HepG2 (cell line): ENCODE results near the gene BCAS1. TPM values are rescaled to one million over a fixed set of nuclear protein-coding genes. Genes with fewer than 3 reads are reported as not detected.

Experiments
- ATF6 ChIP-seq: sonication (generic); formaldehyde crosslinking; conservative IDR thresholded peaks from 2 replicates; pipeline ENCODE4 v1.4.0; 2020; ENCODE audit warnings: missing genetic modification reagents
- BHLHE40 ChIP-seq: IDR thresholded peaks from 2 replicates; pipeline ENCODE4 v1.6.1; 2011; ENCODE audit warnings: low read length, improper control_type of control experiment
- EHMT2 ChIP-seq: fragments of 200-600 bp; sonication (generic); IDR thresholded peaks from 2 replicates; pipeline ENCODE4 v1.7.0; 2017; ENCODE audit warnings: antibody characterized with exemption, low read depth, low read length, borderline replicate concordance
- ISL2 ChIP-seq: sonication (generic); formaldehyde crosslinking; IDR thresholded peaks from 2 replicates; pipeline ENCODE4 v1.5.0; 2020; ENCODE audit warnings: missing genetic modification reagents
- KDM5B ChIP-seq: sonication (generic); formaldehyde crosslinking; IDR thresholded peaks from 2 replicates; pipeline ENCODE4 v1.4.0; 2020; ENCODE audit warnings: missing genetic modification reagents, mild to moderate bottlenecking, borderline replicate concordance
- NFAT5 ChIP-seq: sonication (generic); formaldehyde crosslinking; IDR thresholded peaks from 2 replicates; pipeline ENCODE4 v1.4.0; 2020; ENCODE audit warnings: missing genetic modification reagents
- SAFB2 ChIP-seq: sonication (generic); formaldehyde crosslinking; IDR thresholded peaks from 2 replicates; pipeline ENCODE4 v1.5.1; 2020; ENCODE audit warnings: missing genetic modification reagents, low read depth, mild to moderate bottlenecking, borderline replicate concordance
- SETDB1 ChIP-seq: sonication (generic); formaldehyde crosslinking; IDR thresholded peaks from 2 replicates; pipeline ENCODE4 v1.5.1; 2020; ENCODE audit warnings: missing genetic modification reagents, mild to moderate bottlenecking, borderline replicate concordance
- SMAD3 ChIP-seq: sonication (generic); formaldehyde crosslinking; IDR thresholded peaks from 2 replicates; pipeline ENCODE4 v1.4.0; 2020; ENCODE audit warnings: missing genetic modification reagents
- SSRP1 ChIP-seq: IDR thresholded peaks from 2 replicates; pipeline ENCODE4 v1.6.1; 2016; ENCODE audit warnings: control low read depth
- TGIF2 ChIP-seq: IDR thresholded peaks from 2 replicates; pipeline ENCODE4 v1.6.1; 2016; ENCODE audit warnings: control low read depth, missing compliant biosample characterization
- THRA ChIP-seq: sonication (generic); formaldehyde crosslinking; IDR thresholded peaks from 2 replicates; pipeline ENCODE4 v1.4.0; 2020; ENCODE audit warnings: missing genetic modification reagents, borderline replicate concordance
- TSC22D2 ChIP-seq: sonication (generic); formaldehyde crosslinking; IDR thresholded peaks from 2 replicates; pipeline ENCODE4 v1.5.1; 2020; ENCODE audit warnings: missing genetic modification reagents, mild to moderate bottlenecking, borderline replicate concordance
- ZBTB38 ChIP-seq: sonication (generic); formaldehyde crosslinking; IDR thresholded peaks from 2 replicates; pipeline ENCODE4 v1.5.1; 2020; ENCODE audit warnings: mild to moderate bottlenecking, missing genetic modification reagents
- ZFP62 ChIP-seq: sonication (generic); formaldehyde crosslinking; IDR thresholded peaks from 2 replicates; pipeline ENCODE4 v1.4.0; 2020; ENCODE audit warnings: missing genetic modification reagents
- ZNF564 ChIP-seq: sonication (generic); formaldehyde crosslinking; IDR thresholded peaks from 2 replicates; pipeline ENCODE4 v1.8.1; 2023; ENCODE audit warnings: mild to moderate bottlenecking, missing genetic modification reagents
- ZNF747 ChIP-seq: sonication (generic); formaldehyde crosslinking; IDR thresholded peaks from 2 replicates; pipeline ENCODE4 v1.8.1; 2023; ENCODE audit warnings: missing genetic modification reagents, mild to moderate bottlenecking, borderline replicate concordance
- ZNF83 ChIP-seq: sonication (generic); formaldehyde crosslinking; IDR thresholded peaks from 2 replicates; pipeline ENCODE4 v1.4.0; 2020; ENCODE audit warnings: missing genetic modification reagents, mild to moderate bottlenecking, borderline replicate concordance
- ZNF850 ChIP-seq: sonication (generic); formaldehyde crosslinking; conservative IDR thresholded peaks from 2 replicates; pipeline ENCODE4 v1.9.0; 2021; ENCODE audit warnings: mild to moderate bottlenecking, missing genetic modification reagents
- polyA plus RNA-seq, 8 experiments: library from polyadenylated mRNA; depleted of rRNA in 3 of 8; stranded (reverse) in 7 of 8; unstranded in 1 of 8; fragments of >200 nt; fragmentation: Illumina TruSeq in 4 of 8; extraction: Trizol in 4 of 8; gene quantifications; 2 replicates each; pipeline versions ENCODE4 v1.2.1 to v1.2.3, GENCODE V29; 2011 to 2016; ENCODE audit warnings: low read depth in 4 of 8, missing spikeins in 1 of 8, mixed read lengths in 1 of 8; ENCODE audit not compliant: insufficient read depth in 1 of 8
- total RNA-seq, 5 experiments: library from RNA; depleted of rRNA; stranded (reverse); fragments of >200 nt; fragmentation: Illumina TruSeq; extraction: Trizol; gene quantifications; 2 replicates each; pipeline ENCODE4 v1.2.3, GENCODE V29; 2016; ENCODE audit warnings: low read depth in 1 of 5
- TF ChIP-seq, protein P1 (sequence below): sonication (generic); formaldehyde crosslinking; conservative IDR thresholded peaks from 2 replicates; pipeline ENCODE4 v1.5.0; 2020; ENCODE audit warnings: missing genetic modification reagents

BCAS1 gene
- total and polyA plus RNA-seq, 2 of the 13 experiments (the other 11 are each of a cell fraction or from before 2014, with no cell fraction given) = 0.55 to 0.91 TPM

DNA sequence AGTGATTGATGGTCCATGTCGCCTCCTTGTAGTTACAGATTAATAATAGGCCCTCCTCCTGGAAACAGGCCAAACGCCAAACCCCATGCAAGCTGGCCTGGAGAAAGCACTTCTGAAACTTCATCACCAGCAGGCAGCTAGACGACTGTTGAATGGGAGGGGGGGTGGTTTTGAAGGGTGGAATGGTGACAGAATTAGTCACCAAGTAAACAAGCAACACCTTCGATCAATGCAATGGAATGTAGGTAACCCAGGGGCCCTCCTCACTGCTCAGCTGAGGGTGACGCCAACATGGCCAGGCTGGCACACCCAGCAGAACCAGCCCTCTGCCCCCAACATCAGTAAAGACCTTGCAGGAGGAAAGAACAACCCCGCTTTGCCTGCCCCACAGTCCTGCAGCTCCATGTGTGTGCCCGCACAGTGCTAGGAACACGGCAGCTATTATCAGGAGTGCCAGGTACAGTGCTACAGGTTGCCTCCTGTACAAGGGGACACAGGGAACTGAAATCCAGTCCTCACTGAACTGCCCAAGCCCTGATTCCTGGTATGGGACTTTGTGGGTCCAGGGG, 2.7 kb downstream of the BCAS1 start (continued):
- TF ChIP-seq ATF6 (CRISPR knock-in tag) = peak; percentile 73; the same call in 1 of the 2 replicates
- no peak for TF ChIP-seq ZNF747
- TF ChIP-seq KDM5B (CRISPR knock-in tag) = peak; percentile 83; the same call in 1 of the 2 replicates
- no peak for TF ChIP-seq TGIF2 (CRISPR knock-in tag)
- no peak for TF ChIP-seq SETDB1 (CRISPR knock-in tag)
- TF ChIP-seq SAFB2 (CRISPR knock-in tag) = peak; percentile 80; the same call in 1 of the 2 replicates
- TF ChIP-seq, protein P1, sequence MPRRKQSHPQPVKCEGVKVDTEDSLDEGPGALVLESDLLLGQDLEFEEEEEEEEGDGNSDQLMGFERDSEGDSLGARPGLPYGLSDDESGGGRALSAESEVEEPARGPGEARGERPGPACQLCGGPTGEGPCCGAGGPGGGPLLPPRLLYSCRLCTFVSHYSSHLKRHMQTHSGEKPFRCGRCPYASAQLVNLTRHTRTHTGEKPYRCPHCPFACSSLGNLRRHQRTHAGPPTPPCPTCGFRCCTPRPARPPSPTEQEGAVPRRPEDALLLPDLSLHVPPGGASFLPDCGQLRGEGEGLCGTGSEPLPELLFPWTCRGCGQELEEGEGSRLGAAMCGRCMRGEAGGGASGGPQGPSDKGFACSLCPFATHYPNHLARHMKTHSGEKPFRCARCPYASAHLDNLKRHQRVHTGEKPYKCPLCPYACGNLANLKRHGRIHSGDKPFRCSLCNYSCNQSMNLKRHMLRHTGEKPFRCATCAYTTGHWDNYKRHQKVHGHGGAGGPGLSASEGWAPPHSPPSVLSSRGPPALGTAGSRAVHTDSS = no peak
- peak; percentile 36; the same call in 1 of the 2 replicates for TF ChIP-seq SMAD3 (CRISPR knock-in tag)
- peak; percentile 63; the same call in 1 of the 2 replicates for TF ChIP-seq THRA (CRISPR knock-in tag)
- no peak for TF ChIP-seq SSRP1 (CRISPR knock-in tag)
- TF ChIP-seq ZNF850 (CRISPR knock-in tag) = no peak; the same call in 1 of the 2 replicates
- TF ChIP-seq BHLHE40 = peak; percentile 78
- TF ChIP-seq EHMT2 = no peak
- TF ChIP-seq ZBTB38 (CRISPR knock-in tag) = peak; percentile 67
- TF ChIP-seq NFAT5 (CRISPR knock-in tag) = no peak
- TF ChIP-seq ZFP62 (CRISPR knock-in tag) = no peak
- TF ChIP-seq ZNF83 (CRISPR knock-in tag) = peak; percentile 85; the same call in 1 of the 2 replicates
- no peak for TF ChIP-seq ZNF564 (CRISPR knock-in tag)
- 0 out of 2 replicates have a peak, but pooled peaks have one; percentile 72 for TF ChIP-seq TSC22D2 (CRISPR knock-in tag)
- no peak; the same call in 1 of the 2 replicates for TF ChIP-seq ISL2 (CRISPR knock-in tag)
